Measurements from ENCODE around the gene OR52A1. TPM values are rescaled to one million over a fixed set of nuclear protein-coding genes. Genes with fewer than 3 reads are reported as not detected.

Gene OR52A1
- total RNA-seq, 1 donor from 2014 or later: not detected

DNA sequence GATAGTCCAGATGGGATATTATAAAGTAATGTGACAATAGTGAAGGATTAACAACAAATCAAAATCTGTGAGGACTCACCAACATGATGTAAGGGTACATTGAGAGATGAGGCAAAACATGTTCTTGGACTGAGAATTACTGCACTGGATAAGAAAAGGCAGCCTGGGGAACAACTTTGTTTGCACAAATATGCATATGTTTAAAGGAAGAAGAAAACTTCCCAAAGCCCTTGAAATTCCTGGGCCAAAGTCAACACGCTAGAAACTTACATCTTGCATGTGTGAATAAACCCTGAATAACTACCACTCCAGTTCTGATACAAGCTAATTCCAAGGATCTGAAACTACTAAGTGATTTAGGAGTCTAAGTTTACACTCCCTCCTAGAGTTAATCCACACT lies 17.5 kb downstream of the OR52A1 start:
- TF ChIP-seq, protein P1, sequence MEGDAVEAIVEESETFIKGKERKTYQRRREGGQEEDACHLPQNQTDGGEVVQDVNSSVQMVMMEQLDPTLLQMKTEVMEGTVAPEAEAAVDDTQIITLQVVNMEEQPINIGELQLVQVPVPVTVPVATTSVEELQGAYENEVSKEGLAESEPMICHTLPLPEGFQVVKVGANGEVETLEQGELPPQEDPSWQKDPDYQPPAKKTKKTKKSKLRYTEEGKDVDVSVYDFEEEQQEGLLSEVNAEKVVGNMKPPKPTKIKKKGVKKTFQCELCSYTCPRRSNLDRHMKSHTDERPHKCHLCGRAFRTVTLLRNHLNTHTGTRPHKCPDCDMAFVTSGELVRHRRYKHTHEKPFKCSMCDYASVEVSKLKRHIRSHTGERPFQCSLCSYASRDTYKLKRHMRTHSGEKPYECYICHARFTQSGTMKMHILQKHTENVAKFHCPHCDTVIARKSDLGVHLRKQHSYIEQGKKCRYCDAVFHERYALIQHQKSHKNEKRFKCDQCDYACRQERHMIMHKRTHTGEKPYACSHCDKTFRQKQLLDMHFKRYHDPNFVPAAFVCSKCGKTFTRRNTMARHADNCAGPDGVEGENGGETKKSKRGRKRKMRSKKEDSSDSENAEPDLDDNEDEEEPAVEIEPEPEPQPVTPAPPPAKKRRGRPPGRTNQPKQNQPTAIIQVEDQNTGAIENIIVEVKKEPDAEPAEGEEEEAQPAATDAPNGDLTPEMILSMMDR (IDR thresholded peaks at IDR 0.05; ENCODE audit: insufficient read depth, low read length, poor library complexity, severe bottlenecking): no peak
- Histone ChIP-seq H3K4me3 (ENCODE audit: low read depth, low read length) (no peak overlapping the region), H3K36me3 (ENCODE audit: control insufficient read depth, insufficient read depth, low read length) (no peaks in the 10 kb centered on the region), H3K27me3 (ENCODE audit: control insufficient read depth, insufficient read depth, low read length) (no peaks in the 10 kb centered on the region)
- no peak for DNase-seq (ENCODE audit: low read depth)

DNA sequence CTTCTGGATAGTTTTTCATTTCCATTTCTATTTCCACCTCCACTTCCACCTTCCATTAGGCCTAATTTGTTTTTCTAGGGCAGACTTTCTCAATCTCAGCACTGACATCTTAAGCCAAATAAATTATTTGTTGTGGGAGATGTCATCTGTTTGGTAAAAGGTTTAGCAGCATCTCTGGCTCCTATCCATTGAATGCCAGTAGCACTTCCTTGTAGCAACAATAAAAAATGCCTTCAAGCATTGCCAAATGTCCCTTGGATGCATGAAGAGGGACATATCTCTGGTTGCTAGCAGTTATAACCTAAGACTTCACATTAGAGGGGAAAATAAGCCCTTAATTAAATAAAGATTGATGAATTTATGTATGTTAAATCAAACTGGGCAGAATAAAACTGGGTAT lies 18.3 kb downstream of the OR52A1 start:
- Histone ChIP-seq H3K36me3 (ENCODE audit: control insufficient read depth, insufficient read depth, low read length) (no peaks in the 10 kb centered on the region), H3K4me3 (ENCODE audit: low read depth, low read length) (no peak overlapping the region), H3K27me3 (ENCODE audit: control insufficient read depth, insufficient read depth, low read length) (no peaks in the 10 kb centered on the region)
- TF ChIP-seq, protein P1 (IDR thresholded peaks at IDR 0.05; ENCODE audit: insufficient read depth, low read length, poor library complexity, severe bottlenecking): no peak
- DNase-seq (ENCODE audit: low read depth): no peak

- Histone ChIP-seq H3K27me3 (ENCODE audit: control insufficient read depth, insufficient read depth, low read length) (no peaks in the 10 kb centered on the region), H3K4me3 (ENCODE audit: low read depth, low read length) (no peak overlapping the region), H3K36me3 (ENCODE audit: control insufficient read depth, insufficient read depth, low read length) (no peaks in the 10 kb centered on the region)
- no peak for DNase-seq (ENCODE audit: low read depth)
- TF ChIP-seq, protein P1 (IDR thresholded peaks at IDR 0.05; ENCODE audit: insufficient read depth, low read length, poor library complexity, severe bottlenecking): no peak
Measured at GRCh38 chr11:5131584-5132335, 22.8 kb downstream of the OR52A1 start.

- no peak overlapping the region for H3K4me3 ChIP-seq (ENCODE audit: low read depth, low read length)
- H3K36me3 ChIP-seq (ENCODE audit: control insufficient read depth, insufficient read depth, low read length): no peaks in the 10 kb centered on the region
- no peaks in the 10 kb centered on the region for H3K27me3 ChIP-seq (ENCODE audit: control insufficient read depth, insufficient read depth, low read length)
- TF ChIP-seq, protein P1 (IDR thresholded peaks at IDR 0.05; ENCODE audit: insufficient read depth, low read length, poor library complexity, severe bottlenecking): no peak
- no peak for DNase-seq (ENCODE audit: low read depth)
Measured at GRCh38 chr11:5129457-5129877, 25.1 kb downstream of the OR52A1 start.

GRCh38 chr11:5124891-5125620 lies 29.5 kb downstream of the OR52A1 start:
- Histone ChIP-seq H3K4me3 (ENCODE audit: low read depth, low read length) (no peak overlapping the region), H3K36me3 (ENCODE audit: control insufficient read depth, insufficient read depth, low read length) (no peaks in the 10 kb centered on the region), H3K27me3 (ENCODE audit: control insufficient read depth, insufficient read depth, low read length) (no peaks in the 10 kb centered on the region)
- TF ChIP-seq, protein P1 (IDR thresholded peaks at IDR 0.05; ENCODE audit: insufficient read depth, low read length, poor library complexity, severe bottlenecking): no peak
- no peak for DNase-seq (ENCODE audit: low read depth)
